Fibroblast of lung (primary cell): ENCODE measurements around the gene GPRC6A.

ENCODE experiments used
- EZH2 ChIP-seq: IDR thresholded peaks from 2 replicates; pipeline ENCODE4 v1.5.1; 2012; ENCODE audit warnings: low read length, control low read depth, mild to moderate bottlenecking; ENCODE audit errors: missing control alignments
- TF ChIP-seq, protein P1 (sequence below), 2 donors: IDR thresholded peaks in 1 of 2; conservative IDR thresholded peaks in 1 of 2; 1 replicate in 1 of 2; 2 replicates in 1 of 2; pipeline ENCODE4 v1.5.1; 2011 to 2012; ENCODE audit warnings: low read length in 2 of 2, control low read depth in 1 of 2, inconsistent platforms in 1 of 2, low read depth in 1 of 2, mild to moderate bottlenecking in 1 of 2

DNA sequence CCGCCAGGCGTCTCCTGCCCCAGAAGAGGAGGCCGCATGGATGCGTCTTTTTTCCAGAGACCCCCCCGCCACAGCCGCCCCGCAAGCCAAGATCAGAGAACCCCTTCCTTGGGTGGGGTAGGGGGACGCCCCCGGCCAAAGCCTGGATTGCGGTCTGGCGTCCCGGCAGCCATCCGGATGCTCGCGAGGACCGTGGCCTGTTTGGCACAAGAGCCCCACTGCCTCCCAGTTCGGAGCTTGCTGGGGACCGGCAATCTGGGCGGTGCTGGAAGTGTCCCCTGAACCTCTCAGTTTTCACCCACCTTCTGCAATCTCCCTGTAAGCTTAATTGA, 64.3 kb downstream of the GPRC6A start:
- TF ChIP-seq, protein P1, sequence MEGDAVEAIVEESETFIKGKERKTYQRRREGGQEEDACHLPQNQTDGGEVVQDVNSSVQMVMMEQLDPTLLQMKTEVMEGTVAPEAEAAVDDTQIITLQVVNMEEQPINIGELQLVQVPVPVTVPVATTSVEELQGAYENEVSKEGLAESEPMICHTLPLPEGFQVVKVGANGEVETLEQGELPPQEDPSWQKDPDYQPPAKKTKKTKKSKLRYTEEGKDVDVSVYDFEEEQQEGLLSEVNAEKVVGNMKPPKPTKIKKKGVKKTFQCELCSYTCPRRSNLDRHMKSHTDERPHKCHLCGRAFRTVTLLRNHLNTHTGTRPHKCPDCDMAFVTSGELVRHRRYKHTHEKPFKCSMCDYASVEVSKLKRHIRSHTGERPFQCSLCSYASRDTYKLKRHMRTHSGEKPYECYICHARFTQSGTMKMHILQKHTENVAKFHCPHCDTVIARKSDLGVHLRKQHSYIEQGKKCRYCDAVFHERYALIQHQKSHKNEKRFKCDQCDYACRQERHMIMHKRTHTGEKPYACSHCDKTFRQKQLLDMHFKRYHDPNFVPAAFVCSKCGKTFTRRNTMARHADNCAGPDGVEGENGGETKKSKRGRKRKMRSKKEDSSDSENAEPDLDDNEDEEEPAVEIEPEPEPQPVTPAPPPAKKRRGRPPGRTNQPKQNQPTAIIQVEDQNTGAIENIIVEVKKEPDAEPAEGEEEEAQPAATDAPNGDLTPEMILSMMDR (conservative IDR thresholded peaks at IDR 0.05 in 1 of 2, IDR thresholded peaks at IDR 0.05 in 1 of 2; ENCODE audit: low read depth in 1 of 2, low read length in 2 of 2): no peak
- no peak for TF ChIP-seq EZH2
